Neural cell (in vitro differentiated cells): ENCODE data around the gene FAM107B.

ENCODE experiments used
- EP300 ChIP-seq: fragments of 450-650 bp; conservative IDR thresholded peaks from 2 replicates; pipeline ENCODE4 v1.6.1; 2014; ENCODE audit warnings: antibody characterized with exemption, mild to moderate bottlenecking, moderate library complexity; ENCODE audit not compliant: poor library complexity, severe bottlenecking
- EZH2 ChIP-seq: fragments of 200-600, 300-800 bp; shearing (Covaris generic), sonication (generic); IDR thresholded peaks from 2 replicates; pipeline ENCODE4 v1.6.1; 2014; ENCODE audit warnings: antibody characterized with exemption, low read length, borderline replicate concordance, mild to moderate bottlenecking; ENCODE audit not compliant: insufficient read depth, poor library complexity, severe bottlenecking
- POLR2AphosphoS5 ChIP-seq: IDR thresholded peaks from 2 replicates; pipeline ENCODE4 v1.6.1; 2012
- RAD21 ChIP-seq: fragments of 450-650 bp; conservative IDR thresholded peaks from 2 replicates; pipeline ENCODE4 v1.6.1; 2014; ENCODE audit warnings: antibody characterized with exemption, mild to moderate bottlenecking, moderate library complexity
- SMC3 ChIP-seq: fragments of 450-650 bp; conservative IDR thresholded peaks from 2 replicates; pipeline ENCODE4 v1.6.1; 2014; ENCODE audit warnings: antibody characterized with exemption, mild to moderate bottlenecking, moderate library complexity; ENCODE audit not compliant: poor library complexity
- TAF1 ChIP-seq: IDR thresholded peaks from 2 replicates; pipeline ENCODE4 v1.6.1; 2012; ENCODE audit warnings: low read depth
- TF ChIP-seq, protein P1 (sequence below): fragments of 450-650 bp; IDR thresholded peaks from 2 replicates; pipeline ENCODE4 v1.5.1; 2014; ENCODE audit warnings: antibody characterized with exemption, mild to moderate bottlenecking, moderate library complexity; ENCODE audit not compliant: poor library complexity, severe bottlenecking
- TF ChIP-seq, protein P2 (sequence below): IDR thresholded peaks from 2 replicates; pipeline ENCODE4 v1.6.1; 2012; ENCODE audit warnings: borderline replicate concordance

DNA sequence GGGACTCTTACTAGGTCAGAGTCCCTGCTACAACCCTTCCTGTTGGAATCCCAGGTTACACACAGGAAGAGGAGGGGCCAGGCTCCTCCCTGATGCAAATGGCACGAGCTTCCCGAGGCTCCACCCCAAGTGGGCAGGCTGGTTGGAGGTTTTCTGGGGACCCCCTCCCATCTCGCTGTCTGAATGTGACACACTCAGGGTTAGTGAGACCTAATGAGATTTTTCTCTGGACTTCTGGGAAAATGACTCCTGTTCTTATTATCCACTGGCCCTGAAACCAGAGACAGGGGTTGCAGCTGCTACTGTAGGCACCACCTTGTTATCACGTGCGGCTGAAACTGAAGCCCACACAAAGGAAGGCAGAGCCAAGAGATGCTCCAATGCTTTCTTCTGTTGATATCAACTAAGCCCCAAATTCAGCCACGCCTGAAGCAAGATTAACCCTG lies 103.3 kb downstream of the FAM107B start:
- TF ChIP-seq, protein P1, sequence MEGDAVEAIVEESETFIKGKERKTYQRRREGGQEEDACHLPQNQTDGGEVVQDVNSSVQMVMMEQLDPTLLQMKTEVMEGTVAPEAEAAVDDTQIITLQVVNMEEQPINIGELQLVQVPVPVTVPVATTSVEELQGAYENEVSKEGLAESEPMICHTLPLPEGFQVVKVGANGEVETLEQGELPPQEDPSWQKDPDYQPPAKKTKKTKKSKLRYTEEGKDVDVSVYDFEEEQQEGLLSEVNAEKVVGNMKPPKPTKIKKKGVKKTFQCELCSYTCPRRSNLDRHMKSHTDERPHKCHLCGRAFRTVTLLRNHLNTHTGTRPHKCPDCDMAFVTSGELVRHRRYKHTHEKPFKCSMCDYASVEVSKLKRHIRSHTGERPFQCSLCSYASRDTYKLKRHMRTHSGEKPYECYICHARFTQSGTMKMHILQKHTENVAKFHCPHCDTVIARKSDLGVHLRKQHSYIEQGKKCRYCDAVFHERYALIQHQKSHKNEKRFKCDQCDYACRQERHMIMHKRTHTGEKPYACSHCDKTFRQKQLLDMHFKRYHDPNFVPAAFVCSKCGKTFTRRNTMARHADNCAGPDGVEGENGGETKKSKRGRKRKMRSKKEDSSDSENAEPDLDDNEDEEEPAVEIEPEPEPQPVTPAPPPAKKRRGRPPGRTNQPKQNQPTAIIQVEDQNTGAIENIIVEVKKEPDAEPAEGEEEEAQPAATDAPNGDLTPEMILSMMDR: no peak
- TF ChIP-seq POLR2AphosphoS5: no peak
- no peak for TF ChIP-seq RAD21
- TF ChIP-seq EP300: no peak
- TF ChIP-seq, protein P2, sequence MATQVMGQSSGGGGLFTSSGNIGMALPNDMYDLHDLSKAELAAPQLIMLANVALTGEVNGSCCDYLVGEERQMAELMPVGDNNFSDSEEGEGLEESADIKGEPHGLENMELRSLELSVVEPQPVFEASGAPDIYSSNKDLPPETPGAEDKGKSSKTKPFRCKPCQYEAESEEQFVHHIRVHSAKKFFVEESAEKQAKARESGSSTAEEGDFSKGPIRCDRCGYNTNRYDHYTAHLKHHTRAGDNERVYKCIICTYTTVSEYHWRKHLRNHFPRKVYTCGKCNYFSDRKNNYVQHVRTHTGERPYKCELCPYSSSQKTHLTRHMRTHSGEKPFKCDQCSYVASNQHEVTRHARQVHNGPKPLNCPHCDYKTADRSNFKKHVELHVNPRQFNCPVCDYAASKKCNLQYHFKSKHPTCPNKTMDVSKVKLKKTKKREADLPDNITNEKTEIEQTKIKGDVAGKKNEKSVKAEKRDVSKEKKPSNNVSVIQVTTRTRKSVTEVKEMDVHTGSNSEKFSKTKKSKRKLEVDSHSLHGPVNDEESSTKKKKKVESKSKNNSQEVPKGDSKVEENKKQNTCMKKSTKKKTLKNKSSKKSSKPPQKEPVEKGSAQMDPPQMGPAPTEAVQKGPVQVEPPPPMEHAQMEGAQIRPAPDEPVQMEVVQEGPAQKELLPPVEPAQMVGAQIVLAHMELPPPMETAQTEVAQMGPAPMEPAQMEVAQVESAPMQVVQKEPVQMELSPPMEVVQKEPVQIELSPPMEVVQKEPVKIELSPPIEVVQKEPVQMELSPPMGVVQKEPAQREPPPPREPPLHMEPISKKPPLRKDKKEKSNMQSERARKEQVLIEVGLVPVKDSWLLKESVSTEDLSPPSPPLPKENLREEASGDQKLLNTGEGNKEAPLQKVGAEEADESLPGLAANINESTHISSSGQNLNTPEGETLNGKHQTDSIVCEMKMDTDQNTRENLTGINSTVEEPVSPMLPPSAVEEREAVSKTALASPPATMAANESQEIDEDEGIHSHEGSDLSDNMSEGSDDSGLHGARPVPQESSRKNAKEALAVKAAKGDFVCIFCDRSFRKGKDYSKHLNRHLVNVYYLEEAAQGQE: no peak
- TF ChIP-seq EZH2: no peak
- no peak for TF ChIP-seq TAF1
- no peak for TF ChIP-seq SMC3
